HCT116 (cell line): ENCODE measurements around the gene UQCRFS1. TPM values are rescaled to one million over a fixed set of nuclear protein-coding genes. Genes with fewer than 3 reads are reported as not detected.

ENCODE experiments used
- ATAC-seq: fragments of 200-7000 bp; cut with Tn5 transposase; 2 replicates; pipeline ENCODE4 v1.9.1; 2020; ENCODE audit warnings: mild to moderate bottlenecking, moderate library complexity
- BruUV-seq: library from RNA; stranded (reverse); fragments of 400-500 nt; replicated peaks from 2 replicates; lab custom pipeline; 2021; lab: Mats Ljungman, UMichigan
- CTCF ChIA-PET: fragments of 300-600 bp; sonication (Branson Sonifier 250); formaldehyde crosslinking; loops from one replicate; lab custom pipeline; 2021; ENCODE audit warnings: antibody characterized with exemption; lab: Charles Lee
- POLR2A ChIA-PET: fragments of 300-600, 350-600 bp; sonication (Branson Sonifier 250); formaldehyde crosslinking; loops from one replicate; lab custom pipeline; 2021; ENCODE audit warnings: antibody characterized with exemption; lab: Charles Lee
- RAD21 ChIA-PET, 2 experiments: fragments of 300-600 bp; sonication (Branson Sonifier 250); formaldehyde crosslinking; loops; one replicate each; lab custom pipeline; 2023; ENCODE audit warnings: low total read pairs in 2 of 2; ENCODE audit not compliant: uncharacterized antibody in 2 of 2, unreplicated experiment in 2 of 2, low non-redundant PET in 1 of 2; lab: Charles Lee
- DNase-seq: peaks from one replicate; pipeline ENCODE4 v3.0.0-alpha.2; 2010; ENCODE audit warnings: low read depth, low spot score
- H2AFZ ChIP-seq: fragments of 200-600 bp; shearing (Covaris generic), sonication (generic); 2 replicates; pipeline ENCODE4 v1.6.1; 2017; ENCODE audit warnings: low read depth, mixed run types, mixed read lengths, antibody characterized with exemption, low read length; ENCODE audit not compliant: poor library complexity, severe bottlenecking
- H3K27ac ChIP-seq: 2 replicates; pipeline ENCODE4 v1.5.1; 2012; ENCODE audit warnings: low read depth, low read length
- H3K27me3 ChIP-seq: fragments of 200-600 bp; sonication (generic); 2 replicates; pipeline ENCODE4 v1.6.1; 2016; ENCODE audit warnings: mixed run types, low read length, mixed read lengths; ENCODE audit not compliant: insufficient read depth
- H3K36me3 ChIP-seq, 2 experiments: fragments of 200-500 bp in 1 of 2; fragments of 200-600 bp in 1 of 2; sonication (Bioruptor generic) in 1 of 2; sonication (generic) in 1 of 2; 2 replicates each; pipeline versions ENCODE4 v1.5.1 to v1.6.1; 2014 to 2016; ENCODE audit warnings: low read length in 2 of 2, inconsistent platforms in 1 of 2, mixed read lengths in 1 of 2, mixed run types in 1 of 2; ENCODE audit not compliant: insufficient read depth in 2 of 2, control insufficient read depth in 1 of 2
- H3K4me1 ChIP-seq, 2 experiments: fragments of 200-600 bp in 1 of 2; sonication (generic) in 1 of 2; 2 replicates each; pipeline versions ENCODE4 v1.5.1 to v1.6.1; 2012 to 2017; ENCODE audit warnings: low read length in 2 of 2, inconsistent platforms in 1 of 2, mild to moderate bottlenecking in 1 of 2, mixed read lengths in 1 of 2, mixed run types in 1 of 2, moderate library complexity in 1 of 2; ENCODE audit not compliant: insufficient read depth in 2 of 2, control insufficient read depth in 1 of 2
- H3K4me2 ChIP-seq: fragments of 200-600 bp; sonication (generic); 2 replicates; pipeline ENCODE4 v1.6.1; 2017; ENCODE audit warnings: mixed run types, low read length, mixed read lengths
- H3K4me3 ChIP-seq, 2 experiments: fragments of 200-600 bp in 1 of 2; sonication (generic) in 1 of 2; replicated peaks in 1 of 2; 2 replicates each; pipeline ENCODE4 v1.5.1; 2011 to 2016; ENCODE audit warnings: low read length in 2 of 2, control low read depth in 1 of 2, low read depth in 1 of 2, mild to moderate bottlenecking in 1 of 2, mixed read lengths in 1 of 2, mixed run types in 1 of 2
- H3K79me2 ChIP-seq: fragments of 200-600 bp; sonication (generic); 2 replicates; pipeline ENCODE4 v1.6.1; 2017; ENCODE audit warnings: mild to moderate bottlenecking, mixed run types, low read length, moderate library complexity, mixed read lengths; ENCODE audit not compliant: insufficient read depth
- H3K9ac ChIP-seq: fragments of 200-600 bp; sonication (generic); 2 replicates; pipeline ENCODE4 v1.6.1; 2016; ENCODE audit warnings: low read length, mixed read lengths
- H3K9me2 ChIP-seq: fragments of 200-600 bp; sonication (generic), shearing (Covaris generic); 2 replicates; pipeline ENCODE4 v1.6.1; 2017; ENCODE audit warnings: mixed run types, mild to moderate bottlenecking, moderate library complexity; ENCODE audit not compliant: insufficient read depth
- H3K9me3 ChIP-seq, 2 experiments: fragments of 200-500 bp in 1 of 2; fragments of 200-600 bp in 1 of 2; sonication (Bioruptor generic) in 1 of 2; sonication (generic) in 1 of 2; 2 replicates each; pipeline ENCODE4 v1.6.1; 2014 to 2017; ENCODE audit warnings: low read length in 2 of 2, mixed read lengths in 2 of 2, inconsistent platforms in 1 of 2, low read depth in 1 of 2, mild to moderate bottlenecking in 1 of 2, mixed run types in 1 of 2, moderate library complexity in 1 of 2; ENCODE audit not compliant: control insufficient read depth in 1 of 2, insufficient read depth in 1 of 2
- H4K20me1 ChIP-seq: fragments of 200-600 bp; sonication (generic), shearing (Covaris generic); 2 replicates; pipeline ENCODE4 v1.6.1; 2017; ENCODE audit warnings: mixed run types, mild to moderate bottlenecking, moderate library complexity; ENCODE audit not compliant: insufficient read depth
- CBX3 ChIP-seq: IDR thresholded peaks from 2 replicates; pipeline ENCODE4 v1.6.1; 2012; ENCODE audit warnings: low read depth
- CEBPB ChIP-seq: IDR thresholded peaks from 2 replicates; pipeline ENCODE4 v1.6.1; 2012; ENCODE audit warnings: low read depth
- CTCF ChIP-seq, 3 experiments: fragments of 200-600 bp in 1 of 3; sonication (generic) in 1 of 3; IDR thresholded peaks in 2 of 3; conservative IDR thresholded peaks in 1 of 3; 2 replicates each; pipeline ENCODE4 v1.5.1; 2012 to 2017; ENCODE audit warnings: low read depth in 2 of 3, low read length in 2 of 3, antibody characterized with exemption in 1 of 3, borderline replicate concordance in 1 of 3, control low read depth in 1 of 3, mild to moderate bottlenecking in 1 of 3, mixed read lengths in 1 of 3, mixed run types in 1 of 3, moderate library complexity in 1 of 3; ENCODE audit not compliant: insufficient read depth in 1 of 3
- EGR1 ChIP-seq: IDR thresholded peaks from 2 replicates; pipeline ENCODE4 v1.6.1; 2012; ENCODE audit warnings: low read depth
- EZH2 ChIP-seq: fragments of 200-600 bp; sonication (generic); IDR thresholded peaks from 2 replicates; pipeline ENCODE4 v1.6.1; 2017; ENCODE audit warnings: antibody characterized with exemption, mixed run types
- EZH2phosphoT487 ChIP-seq: fragments of 200-600 bp; IDR thresholded peaks from 2 replicates; pipeline ENCODE4 v1.6.1; 2018; ENCODE audit warnings: antibody characterized with exemption, borderline replicate concordance
- RAD21 ChIP-seq: IDR thresholded peaks from 2 replicates; pipeline ENCODE4 v1.6.1; 2012; ENCODE audit warnings: low read depth, mild to moderate bottlenecking
- REST ChIP-seq: IDR thresholded peaks from 2 replicates; pipeline ENCODE4 v1.6.1; 2012; ENCODE audit warnings: low read depth
- SIN3A ChIP-seq: IDR thresholded peaks from 2 replicates; pipeline ENCODE4 v1.6.1; 2012; ENCODE audit warnings: low read depth
- SRF ChIP-seq: IDR thresholded peaks from 2 replicates; pipeline ENCODE4 v1.6.1; 2012; ENCODE audit warnings: low read depth
- TCF7L2 ChIP-seq: IDR thresholded peaks from 2 replicates; pipeline ENCODE4 v1.7.0; 2011; ENCODE audit warnings: borderline replicate concordance, inconsistent platforms; ENCODE audit not compliant: insufficient read depth, insufficient read length; ENCODE audit errors: extremely low read depth
- ZBTB33 ChIP-seq: IDR thresholded peaks from 2 replicates; pipeline ENCODE4 v1.6.1; 2011; ENCODE audit warnings: mild to moderate bottlenecking, low read length, moderate library complexity; ENCODE audit not compliant: insufficient replicate concordance; ENCODE audit errors: extremely low read depth
- ZNF274 ChIP-seq: fragments of 200-500 bp; sonication (Bioruptor generic); IDR thresholded peaks from 2 replicates; pipeline ENCODE4 v1.6.1; 2014; ENCODE audit warnings: mild to moderate bottlenecking, low read depth, low read length, inconsistent platforms
- intact Hi-C: fragments of 100-400 bp; cut with micrococcal nuclease; formaldehyde crosslinking; loops from 2 replicates; pipeline ENCODE4 v1.10.0; 2022
- total RNA-seq: library from RNA; stranded (reverse); gene quantifications from one replicate; pipeline ENCODE4 v1.2.1, GENCODE V29; 2021; ENCODE audit not compliant: unreplicated experiment

Gene UQCRFS1
- total RNA-seq, 1 experiment from 2014 or later, result 45.8 TPM

- no peaks in the 10 kb centered on the region for H4K20me1 ChIP-seq
- no peaks in the 10 kb centered on the region for H3K4me1 ChIP-seq
- intact Hi-C loops, result no loop called here
- DNase-seq, result no peak
- no peaks in the 10 kb centered on the region for H3K9me2 ChIP-seq
- no peak overlapping the region for H3K4me2 ChIP-seq
- no peak overlapping the region for H3K9ac ChIP-seq
- POLR2A ChIA-PET, result no interaction called here
- BruUV-seq, result no TSS peak
- CTCF ChIA-PET, result no interaction called here
- no peak overlapping the region for H3K4me3 ChIP-seq
- no peak for ATAC-seq
- no peaks in the 10 kb centered on the region for H3K36me3 ChIP-seq
- RAD21 ChIA-PET, result no interaction called here
- H2AFZ ChIP-seq, result no peak overlapping the region
- H3K9me3 ChIP-seq, result no peaks in the 10 kb centered on the region
- no peaks in the 10 kb centered on the region for H3K79me2 ChIP-seq
- TF ChIP-seq RAD21, result no peak
- 0 out of 2 replicates have a peak, but pooled peaks cover 4% of the 10 kb centered on the region for H3K27me3 ChIP-seq
- no peak overlapping the region for H3K27ac ChIP-seq
These were observed 19.8 kb downstream of the UQCRFS1 start for GRCh38 chr19:29193155-29193554.

GRCh38 chr19:29191005-29191404 lies 21.9 kb downstream of the UQCRFS1 start:
- H2AFZ ChIP-seq, result no peak overlapping the region
- H3K4me3 ChIP-seq, result no peak overlapping the region
- H3K36me3 ChIP-seq, result no peaks in the 10 kb centered on the region
- DNase-seq (no peak), ATAC-seq (no peak)
- ChIA-PET POLR2A (no interaction called here), RAD21 (no interaction called here), CTCF (no interaction called here)
- H3K27ac ChIP-seq, result no peak overlapping the region
- intact Hi-C loops, result no loop called here
- H3K4me2 ChIP-seq, result no peak overlapping the region
- H3K9me2 ChIP-seq, result no peaks in the 10 kb centered on the region
- no peaks in the 10 kb centered on the region for H3K4me1 ChIP-seq
- no peaks in the 10 kb centered on the region for H4K20me1 ChIP-seq
- H3K9ac ChIP-seq, result no peak overlapping the region
- BruUV-seq, result no TSS peak
- H3K79me2 ChIP-seq, result no peaks in the 10 kb centered on the region
- no peaks in the 10 kb centered on the region for H3K9me3 ChIP-seq
- H3K27me3 ChIP-seq, result 0 out of 2 replicates have a peak, but pooled peaks cover 4% of the 10 kb centered on the region
- TF ChIP-seq ZBTB33 (no peak), CEBPB (no peak), CTCF (IDR thresholded peaks at IDR 0.05 in 2 of 3, conservative IDR thresholded peaks at IDR 0.05 in 1 of 3; ENCODE audit: borderline replicate concordance in 1 of 3, insufficient read depth in 1 of 3, low read depth in 2 of 3, low read length in 2 of 3) (no peak), EZH2 (no peak), ZNF274 (no peak), REST (no peak), EGR1 (no peak), SIN3A (no peak), RAD21 (no peak), SRF (no peak), EZH2phosphoT487 (no peak), CBX3 (no peak), TCF7L2 (no peak)
